Stimulated activated CD8-positive, alpha-beta memory T cell treated with anti-CD3 and anti-CD28 coated beads, Interleukin-2, amount 100 ng/mL, for 48 hours (primary cell): ENCODE data around the gene MAGED4.
"Not testable (repeated sequence)": the region's sequence is repeated elsewhere in the genome, so short reads cannot be mapped to it uniquely, and the experiment has no call there.

Source experiments
- DNase-seq, 2 donors: peaks; one replicate each; pipeline ENCODE4 v3.0.0-alpha.2; 2020; ENCODE audit warnings: low read depth in 2 of 2

MAGED4 gene, protein sequence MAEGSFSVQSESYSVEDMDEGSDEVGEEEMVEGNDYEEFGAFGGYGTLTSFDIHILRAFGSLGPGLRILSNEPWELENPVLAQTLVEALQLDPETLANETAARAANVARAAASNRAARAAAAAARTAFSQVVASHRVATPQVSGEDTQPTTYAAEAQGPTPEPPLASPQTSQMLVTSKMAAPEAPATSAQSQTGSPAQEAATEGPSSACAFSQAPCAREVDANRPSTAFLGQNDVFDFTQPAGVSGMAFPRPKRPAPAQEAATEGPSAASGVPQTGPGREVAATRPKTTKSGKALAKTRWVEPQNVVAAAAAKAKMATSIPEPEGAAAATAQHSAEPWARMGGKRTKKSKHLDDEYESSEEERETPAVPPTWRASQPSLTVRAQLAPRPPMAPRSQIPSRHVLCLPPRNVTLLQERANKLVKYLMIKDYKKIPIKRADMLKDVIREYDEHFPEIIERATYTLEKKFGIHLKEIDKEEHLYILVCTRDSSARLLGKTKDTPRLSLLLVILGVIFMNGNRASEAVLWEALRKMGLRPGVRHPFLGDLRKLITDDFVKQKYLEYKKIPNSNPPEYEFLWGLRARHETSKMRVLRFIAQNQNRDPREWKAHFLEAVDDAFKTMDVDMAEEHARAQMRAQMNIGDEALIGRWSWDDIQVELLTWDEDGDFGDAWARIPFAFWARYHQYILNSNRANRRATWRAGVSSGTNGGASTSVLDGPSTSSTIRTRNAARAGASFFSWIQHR

DNA sequence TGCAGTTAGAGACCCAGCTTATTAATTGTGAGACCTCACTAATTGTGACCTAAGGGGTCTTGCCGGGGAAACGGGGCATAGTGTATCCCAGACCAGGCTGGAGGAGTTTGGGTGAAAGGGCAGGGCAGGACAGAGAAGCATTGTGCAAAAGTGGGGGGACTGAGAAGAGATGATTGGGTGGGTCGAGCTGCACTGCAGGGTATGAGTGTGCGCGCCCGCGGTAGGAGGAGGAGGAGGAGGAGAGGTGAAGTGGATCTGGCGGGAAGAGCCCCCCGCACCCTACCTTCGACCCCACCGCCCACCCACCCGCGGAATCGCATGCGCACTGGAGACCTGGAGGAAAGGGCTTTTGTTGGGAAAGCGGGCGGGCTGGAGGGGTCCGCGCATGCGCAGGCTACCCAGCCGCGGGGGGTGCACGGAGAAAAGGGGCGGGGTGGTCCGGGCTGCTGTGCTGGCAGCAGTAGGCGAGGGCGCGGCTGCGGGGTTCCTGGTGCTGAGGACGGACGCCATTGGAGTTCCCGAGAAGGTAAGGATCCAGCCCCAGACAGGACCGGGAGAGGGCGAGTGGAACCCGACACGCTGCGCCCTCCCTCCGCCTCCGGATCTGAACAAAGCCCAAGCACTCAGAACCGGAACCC lies at the start of gene MAGED4:
MAGED4 (plus strand) TSS at position 449 of the 638 bp plus-strand sequence. CDS start 1,035 bp downstream, outside the sequence.
- not testable (repeated sequence) for DNase-seq

DNA sequence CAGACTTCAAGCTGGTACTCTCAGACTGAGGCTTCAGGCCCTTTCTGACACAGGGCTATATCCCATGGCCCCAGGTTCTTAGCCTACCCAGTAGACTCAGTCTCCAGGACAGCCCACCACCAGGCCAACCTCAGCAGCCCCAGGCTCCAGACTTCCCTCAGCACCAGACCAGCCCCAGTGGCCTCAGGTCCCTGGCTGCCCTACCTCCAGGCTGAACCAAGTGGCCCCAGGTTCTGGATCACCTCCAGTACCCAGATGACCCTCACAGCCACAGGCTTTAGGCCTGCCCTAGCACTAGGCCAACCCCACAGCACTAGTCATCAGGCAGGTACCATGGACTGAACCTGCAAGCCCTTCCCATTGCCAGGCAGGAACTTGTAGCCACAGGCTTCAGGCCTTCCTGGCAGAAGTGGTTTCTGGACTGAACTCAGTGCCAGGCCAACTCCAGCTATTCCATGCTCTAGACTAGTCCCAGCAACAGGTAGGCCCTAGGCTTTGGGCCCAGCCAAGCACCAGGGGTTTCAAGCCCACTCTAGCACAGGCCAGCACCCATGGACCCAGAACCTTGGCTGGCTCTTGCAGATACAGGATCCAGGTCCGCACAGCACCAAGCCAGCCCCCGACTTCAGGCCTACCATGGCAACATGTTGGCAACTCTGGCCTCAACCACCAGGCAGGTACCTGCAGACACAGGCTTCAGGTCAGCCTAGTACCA lies 45.7 kb upstream of the MAGED4 start:
- DNase-seq: no peak

DNA sequence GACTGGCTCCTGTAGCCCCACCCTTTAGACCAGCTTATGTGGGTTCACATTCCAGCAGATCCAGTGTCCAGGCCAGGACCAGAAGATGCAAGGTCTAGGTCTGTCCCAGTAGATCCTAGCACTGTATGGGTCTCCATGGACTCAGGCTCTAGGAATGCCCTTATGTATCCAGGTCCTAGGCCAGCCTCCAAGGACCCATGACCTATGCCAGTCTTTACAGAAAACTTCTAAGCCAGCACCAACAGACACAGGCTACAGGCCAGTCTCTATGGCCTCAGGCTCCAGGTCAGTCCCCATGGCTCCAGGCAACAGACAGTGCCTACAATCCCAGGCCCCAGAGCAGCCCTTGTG lies 45.2 kb upstream of the MAGED4 start:
- DNase-seq: no peak

DNA sequence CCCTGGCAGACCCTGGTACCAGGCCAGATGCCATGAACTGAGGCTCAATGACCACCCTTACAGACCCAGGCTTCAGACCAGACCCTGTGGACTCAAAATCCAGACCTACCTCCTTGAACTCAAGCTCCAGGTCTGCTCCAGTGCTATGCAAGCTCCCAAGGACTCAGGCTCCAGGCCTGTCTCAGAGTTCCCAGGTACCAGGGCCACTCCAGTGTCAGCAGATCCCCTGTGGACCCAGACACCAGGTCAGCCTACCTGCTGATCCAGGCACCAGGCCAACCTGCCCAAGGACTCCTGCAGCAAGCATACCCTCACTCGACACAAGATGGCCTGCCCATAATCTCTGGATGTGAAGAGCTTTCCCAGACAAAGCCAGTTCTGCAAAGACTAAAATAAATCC lies 44.7 kb upstream of the MAGED4 start:
- no peak for DNase-seq

DNA sequence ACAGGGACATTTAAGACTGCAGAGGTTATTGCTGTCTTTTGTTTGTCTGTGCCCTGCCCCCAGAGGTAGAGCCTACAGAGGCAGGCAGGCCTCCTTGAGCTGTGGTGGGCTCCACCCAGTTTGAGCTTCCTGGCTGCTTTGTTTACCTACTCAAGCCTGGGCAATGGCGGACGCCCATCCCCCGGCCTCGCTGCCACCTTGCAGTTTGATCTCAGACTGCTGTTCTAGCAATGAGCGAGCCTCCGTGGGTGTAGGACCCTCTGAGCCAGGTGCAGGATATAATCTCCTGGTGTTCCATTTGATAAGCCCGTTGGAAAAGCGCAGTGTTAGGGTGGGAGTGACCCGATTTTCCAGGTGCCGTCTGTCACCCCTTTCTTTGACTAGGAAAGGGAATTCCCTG lies 34.0 kb upstream of the MAGED4 start:
- not testable (repeated sequence) for DNase-seq

DNA sequence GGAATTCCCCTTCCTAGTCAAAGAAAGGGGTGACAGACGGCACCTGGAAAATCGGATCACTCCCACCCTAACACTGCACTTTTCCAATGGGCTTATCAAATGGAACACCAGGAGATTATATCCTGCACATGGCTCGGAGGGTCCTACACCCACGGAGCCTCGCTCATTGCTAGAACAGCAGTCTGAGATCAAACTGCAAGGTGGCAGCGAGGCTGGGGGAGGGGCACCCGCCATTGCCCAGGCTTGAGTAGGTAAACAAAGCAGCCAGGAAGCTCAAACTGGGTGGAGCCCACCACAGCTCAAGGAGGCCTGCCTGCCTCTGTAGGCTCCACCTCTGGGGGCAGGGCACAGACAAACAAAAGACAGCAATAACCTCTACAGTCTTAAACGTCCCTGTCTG lies 24.5 kb upstream of the MAGED4 start:
- DNase-seq: not testable (repeated sequence)

DNA sequence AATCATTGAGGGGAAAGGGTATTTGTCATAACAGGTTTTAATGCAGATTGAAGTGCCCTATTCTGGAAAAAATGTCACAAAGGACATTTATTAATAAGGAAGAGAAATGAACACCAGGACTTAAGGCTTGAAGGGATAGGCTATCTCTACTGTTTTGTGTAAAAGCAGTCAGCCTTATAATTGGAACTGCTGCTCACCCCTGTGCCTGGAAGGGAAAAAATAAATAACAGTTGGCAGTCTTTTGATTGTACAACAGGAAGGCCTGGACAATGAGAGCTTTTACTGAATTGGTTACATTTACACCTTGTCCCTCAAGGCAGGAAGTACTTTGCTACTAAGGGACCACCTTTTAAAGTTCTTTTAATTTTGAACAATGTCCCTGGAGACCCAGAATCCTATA lies 17.8 kb upstream of the MAGED4 start:
- no peak for DNase-seq

DNA sequence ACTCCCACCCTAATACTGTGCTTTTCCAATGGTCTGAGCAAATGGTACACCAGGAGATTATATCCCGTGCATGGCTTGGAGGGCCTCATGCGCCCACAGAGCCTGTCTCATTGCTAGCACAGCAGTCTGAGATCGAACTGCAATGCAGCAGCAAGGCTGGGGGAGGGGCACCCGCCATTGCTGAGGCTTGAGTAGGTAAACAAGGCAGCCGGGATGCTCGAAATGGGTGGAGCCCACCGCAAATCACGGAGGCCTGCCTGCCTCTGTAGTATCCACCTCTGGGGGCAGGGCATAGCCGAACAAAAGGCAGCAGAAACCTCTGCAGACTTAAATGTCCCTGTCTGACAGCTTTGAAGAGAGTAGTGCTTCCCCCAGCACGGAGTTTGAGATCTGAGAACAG lies 13.6 kb upstream of the MAGED4 start:
- DNase-seq: not testable (repeated sequence)

DNA sequence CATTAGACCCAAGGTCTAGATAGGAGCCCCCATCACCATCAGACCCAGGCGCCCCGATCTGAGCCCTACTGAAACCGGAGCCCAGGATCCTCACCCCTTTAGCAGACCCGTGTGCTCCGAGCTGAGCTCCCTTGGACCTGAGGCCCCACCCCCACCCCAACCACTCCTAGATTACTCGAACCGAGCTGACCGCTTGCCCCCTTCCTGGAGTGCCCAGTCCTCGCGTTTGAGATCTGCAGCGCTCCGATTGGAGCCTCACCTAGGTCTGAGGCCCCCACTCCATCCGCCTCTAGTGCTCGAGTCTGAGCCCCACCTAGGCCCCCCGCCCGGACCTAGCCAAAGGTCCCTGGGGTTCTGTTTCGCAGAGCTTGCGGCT lies 378 bp downstream of the MAGED4 start:
- DNase-seq: not testable (repeated sequence)

DNA sequence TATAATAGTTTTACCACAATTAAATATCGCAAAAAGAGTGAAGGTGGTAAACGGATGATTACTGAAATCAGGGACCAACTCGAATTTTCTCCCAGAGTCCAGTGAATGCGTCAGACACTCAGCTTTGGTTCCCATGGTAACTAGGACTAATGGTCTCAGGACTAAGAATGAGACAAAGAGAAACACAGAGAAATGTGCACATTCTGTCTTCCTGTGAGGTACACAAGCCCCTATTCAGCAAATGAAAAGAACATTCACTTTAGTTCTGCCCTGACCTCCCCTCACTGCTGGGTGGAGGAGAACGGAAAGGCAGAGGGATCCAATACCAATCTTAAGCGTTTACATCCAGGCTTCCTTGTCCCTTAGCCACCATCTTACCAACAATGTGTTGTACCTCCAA lies 26.7 kb downstream of the MAGED4 start:
- not testable (repeated sequence) for DNase-seq

DNA sequence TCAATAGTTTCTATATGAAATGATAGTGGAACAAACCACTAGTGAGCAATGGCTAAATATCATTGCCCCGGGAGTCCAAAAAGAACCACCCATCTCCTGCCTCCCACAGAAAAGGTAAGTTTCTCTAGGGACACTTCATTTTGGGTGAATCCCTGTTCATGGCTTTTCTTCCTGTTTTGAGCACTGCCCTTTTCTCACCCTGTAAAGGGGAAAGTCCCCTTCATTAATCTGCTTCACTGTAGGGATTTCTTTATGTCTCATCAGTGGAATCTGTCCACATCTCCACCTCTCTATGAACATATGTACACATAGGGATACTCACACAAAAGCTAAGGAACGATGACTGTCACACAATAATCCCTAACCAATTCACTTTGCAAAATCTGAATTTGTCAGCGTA lies 28.6 kb downstream of the MAGED4 start:
- DNase-seq: no peak

DNA sequence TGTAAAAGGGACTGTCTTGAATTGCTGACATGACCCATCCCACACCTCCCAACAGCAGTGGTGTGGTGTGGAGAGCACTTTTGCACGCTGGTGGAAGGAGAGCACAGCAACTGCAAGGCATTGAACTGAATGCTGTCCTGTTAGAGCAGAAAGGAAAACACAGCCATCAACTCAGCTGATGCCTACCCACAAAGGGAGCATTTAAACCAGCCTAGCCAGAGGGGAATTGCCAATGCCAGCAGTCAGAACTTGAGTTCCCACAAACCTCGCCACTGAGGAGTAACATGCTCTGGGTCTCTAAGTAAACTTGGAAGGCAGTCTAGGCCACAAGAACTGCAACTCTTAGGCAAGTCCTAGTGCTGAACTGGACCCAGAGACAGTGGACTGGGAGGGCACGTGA lies 31.9 kb downstream of the MAGED4 start:
- DNase-seq: no peak

DNA sequence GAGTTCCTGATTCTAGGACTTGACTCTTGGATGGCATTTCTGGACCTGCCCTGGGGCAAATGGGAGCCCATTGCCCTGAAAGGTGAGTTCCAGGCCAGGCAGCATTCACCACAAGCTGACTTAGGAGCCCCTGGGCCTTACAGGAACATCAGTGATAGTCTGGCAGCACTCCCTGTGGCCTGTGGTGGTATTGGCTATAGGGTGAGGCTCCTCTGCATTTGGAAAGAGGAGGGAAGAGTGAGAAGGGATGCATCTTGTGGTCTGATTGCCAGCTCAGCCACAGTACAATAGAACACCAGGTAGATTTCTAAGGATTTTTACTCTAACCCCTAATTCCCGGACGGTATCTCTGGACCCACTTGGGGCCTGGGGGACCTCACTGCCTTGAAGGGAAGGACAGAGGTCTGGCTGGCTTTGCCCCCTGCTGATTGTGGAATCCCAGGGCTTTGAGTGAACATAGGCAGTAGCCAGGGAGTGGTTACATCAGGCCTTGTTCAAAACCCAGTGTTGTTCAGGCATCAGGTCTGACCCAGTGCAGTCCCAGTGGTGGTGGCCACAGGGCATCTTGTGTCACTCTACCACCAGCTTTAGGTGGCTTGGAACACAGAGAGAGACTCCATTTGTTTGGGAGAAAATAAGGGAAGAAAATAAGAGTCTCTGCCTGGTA lies 32.9 kb downstream of the MAGED4 start:
- DNase-seq: no peak

DNA sequence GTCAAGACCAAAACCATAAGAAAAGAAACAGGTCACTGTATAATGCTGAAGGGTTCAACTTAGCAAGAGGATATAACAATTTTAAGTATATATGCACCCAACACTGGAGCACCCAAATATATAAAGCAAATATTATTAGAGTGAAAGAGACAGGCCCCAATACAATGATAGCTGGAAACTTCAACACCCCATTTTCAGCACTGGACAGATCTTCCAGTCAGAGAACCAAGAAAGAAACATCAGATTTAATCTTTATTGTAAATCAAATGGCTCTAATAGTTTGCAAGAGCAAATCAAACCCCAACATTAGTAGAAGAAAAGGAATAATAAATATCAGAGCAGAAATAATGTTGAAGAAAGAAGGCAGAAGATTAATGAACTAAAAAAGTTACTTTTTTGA lies 36.2 kb downstream of the MAGED4 start:
- DNase-seq: no peak
